GM21723 (cell line): Measurements from ENCODE around the gene ACKR3.

Experiments used
- ATAC-seq: cut with Tn5 transposase; IDR thresholded peaks from one replicate; pipeline ENCODE4 v1.9.1; 2021; ENCODE audit warnings: mild to moderate bottlenecking, moderate library complexity; ENCODE audit not compliant: unreplicated experiment

The ACKR3 gene

DNA sequence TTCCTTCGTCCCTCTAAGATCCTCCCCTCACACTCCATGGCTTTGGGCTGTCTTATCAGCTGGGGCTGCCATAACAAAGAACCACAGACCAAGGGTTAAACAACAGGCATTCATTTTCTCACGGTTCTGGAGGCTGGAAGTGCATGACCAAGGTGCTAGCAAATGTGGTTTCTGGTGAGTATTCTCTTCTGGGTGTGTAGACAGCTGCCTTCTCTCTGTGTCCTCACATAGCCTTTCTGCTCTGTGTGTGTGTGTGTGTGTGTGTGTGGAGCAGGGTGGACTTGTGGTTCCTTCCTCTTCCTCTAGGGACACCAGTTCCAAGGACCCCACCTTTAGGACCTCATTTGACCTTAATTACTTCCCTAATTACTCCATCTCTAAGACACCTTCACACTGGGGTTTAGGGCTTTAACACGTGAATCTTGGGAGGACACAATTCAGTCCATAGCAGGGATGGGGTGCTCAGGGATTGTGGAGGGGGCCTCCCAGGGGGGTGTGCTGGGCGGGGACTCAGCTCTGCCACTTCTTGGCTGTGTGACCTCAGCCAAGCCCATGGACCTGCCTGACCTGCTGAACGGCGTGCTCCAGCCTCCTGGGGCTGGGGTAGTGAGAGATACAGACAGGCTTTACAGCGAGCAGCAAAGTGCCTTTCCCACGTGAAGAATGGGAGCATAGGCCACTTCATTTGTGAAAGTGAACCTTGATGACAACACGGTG, 38.0 kb downstream of the ACKR3 start:
- no peak for ATAC-seq

DNA sequence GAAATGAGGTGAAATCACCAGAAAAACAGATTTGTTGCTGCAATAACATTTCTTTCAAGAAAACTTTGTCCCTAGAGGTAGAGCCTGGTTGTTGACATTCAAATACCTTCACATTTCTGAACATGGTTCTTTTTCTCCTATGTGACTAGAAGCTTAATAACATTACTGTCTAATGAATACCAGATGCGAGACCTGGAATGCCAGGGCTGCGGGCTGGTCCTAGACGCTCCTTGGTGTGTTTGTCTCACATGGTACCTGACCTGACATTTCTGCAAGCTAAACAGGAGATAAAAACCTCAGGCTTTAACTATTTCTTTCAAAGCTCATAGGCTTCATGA, 38.5 kb downstream of the ACKR3 start:
- no peak for ATAC-seq

DNA sequence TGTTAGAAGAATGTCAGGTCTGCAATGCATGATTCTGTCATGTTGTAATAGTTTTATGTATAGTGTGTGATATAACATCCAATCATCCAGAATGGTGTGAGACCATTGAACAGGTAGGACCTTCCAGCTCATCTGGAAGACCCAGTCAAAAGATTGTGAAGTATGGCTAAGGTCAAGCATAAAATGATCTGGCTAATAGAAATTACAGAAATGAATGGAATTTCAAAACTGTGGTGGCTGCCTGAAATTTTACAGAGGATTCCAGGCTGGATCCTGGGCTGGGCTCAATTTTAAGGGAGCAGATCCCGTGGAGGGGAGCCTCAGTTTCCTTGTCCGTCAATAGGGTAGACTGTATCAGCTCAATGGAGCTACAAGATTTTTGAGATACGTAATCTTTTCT, 39.1 kb downstream of the ACKR3 start:
- ATAC-seq: no peak

DNA sequence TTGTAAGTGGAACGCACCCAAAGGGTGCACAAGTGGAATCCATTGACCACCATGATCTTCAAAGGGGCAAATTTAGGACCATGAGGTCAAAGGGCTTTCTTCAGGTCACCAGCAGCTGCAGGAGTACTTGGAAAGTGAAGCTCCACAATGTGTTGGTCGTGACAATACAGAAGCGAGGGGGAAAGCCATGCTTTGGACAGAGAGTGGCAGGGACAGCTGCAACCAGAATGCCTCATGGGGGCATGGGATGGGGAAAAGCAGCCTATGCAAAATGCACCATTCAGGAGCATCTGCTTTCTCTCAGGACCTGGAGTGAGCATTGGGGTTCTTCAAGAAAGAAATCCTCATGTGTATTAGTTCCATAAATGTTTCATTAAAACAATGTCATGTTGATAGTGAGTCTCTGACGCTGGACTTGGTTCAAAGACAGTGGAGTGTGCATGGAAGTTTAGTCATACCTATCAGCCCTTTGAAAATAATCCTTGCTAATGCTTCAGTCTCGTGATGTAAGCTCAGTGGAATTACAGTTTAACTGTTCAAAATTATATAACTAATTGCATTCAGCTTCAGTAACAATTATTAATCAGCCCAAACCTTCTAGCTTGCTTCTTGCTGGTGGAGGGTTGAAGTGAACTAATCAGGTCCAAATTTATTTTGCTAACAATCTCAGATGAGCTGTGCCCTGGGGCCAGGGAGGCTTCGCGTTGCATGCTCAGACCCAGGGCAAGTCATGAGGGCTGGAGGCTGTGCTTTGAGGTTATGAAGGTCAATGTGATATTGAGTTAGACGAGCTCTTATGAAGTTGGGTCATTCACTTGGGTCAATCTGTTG, 41.6 kb downstream of the ACKR3 start:
- no peak for ATAC-seq

DNA sequence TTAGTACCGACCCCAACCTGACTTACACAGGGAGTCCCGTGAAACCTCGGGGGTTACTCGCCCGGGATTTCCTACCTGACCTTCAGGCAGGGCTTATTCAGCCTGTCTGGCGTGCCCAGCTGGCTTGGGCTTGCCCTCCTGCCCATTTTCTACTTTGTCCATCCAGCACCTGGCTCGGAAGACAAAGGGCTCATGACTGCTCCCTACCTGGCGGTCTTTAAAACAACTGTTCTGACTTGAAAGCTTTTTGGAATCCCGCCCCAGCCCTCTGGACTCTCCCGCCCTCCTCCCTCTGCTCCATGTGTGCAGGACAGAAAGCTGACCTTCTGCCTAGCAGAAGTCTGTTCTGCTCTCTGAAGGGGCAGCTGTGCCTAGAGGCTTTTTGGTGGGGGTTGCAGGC, 43.1 kb downstream of the ACKR3 start:
- no peak for ATAC-seq

DNA sequence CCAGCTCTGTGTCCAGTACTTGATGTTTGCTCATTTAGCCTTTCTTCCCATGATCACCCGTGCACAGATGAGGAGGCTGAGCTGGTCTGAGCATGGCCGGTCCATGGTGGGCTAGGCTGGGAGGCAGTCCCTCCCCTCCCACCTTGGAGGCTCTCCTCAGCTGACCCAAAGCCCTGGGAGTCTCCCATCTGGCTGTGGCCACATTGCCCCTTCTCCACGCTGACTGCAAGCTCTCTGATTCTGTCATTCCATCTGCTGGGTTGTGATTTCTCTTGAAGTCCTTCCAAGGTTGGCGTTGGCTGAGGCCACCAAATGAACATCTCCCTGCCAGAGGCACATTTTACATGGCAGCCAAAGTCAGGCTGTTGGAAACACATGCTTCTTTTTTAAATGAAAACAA, 44.0 kb downstream of the ACKR3 start:
- ATAC-seq: no peak

DNA sequence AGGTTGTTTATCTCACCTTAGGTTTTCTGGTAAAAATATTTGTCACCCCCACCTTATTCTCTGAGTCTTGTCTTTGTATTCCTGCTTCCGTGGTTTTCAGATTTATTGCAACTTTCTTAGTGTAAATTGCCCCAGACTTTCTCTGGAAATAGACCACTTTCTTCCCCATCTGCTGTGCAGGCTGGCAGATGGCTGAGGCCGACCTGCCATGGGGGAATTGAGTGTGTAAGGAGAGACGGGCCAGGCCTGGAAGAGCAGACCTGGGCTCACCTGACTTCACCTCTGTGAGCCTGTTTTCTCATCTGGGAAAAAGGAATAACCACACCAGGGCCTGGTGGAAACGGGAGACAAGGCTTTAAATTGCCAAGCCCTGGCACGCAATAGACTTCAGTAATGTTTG, 44.9 kb downstream of the ACKR3 start:
- no peak for ATAC-seq

DNA sequence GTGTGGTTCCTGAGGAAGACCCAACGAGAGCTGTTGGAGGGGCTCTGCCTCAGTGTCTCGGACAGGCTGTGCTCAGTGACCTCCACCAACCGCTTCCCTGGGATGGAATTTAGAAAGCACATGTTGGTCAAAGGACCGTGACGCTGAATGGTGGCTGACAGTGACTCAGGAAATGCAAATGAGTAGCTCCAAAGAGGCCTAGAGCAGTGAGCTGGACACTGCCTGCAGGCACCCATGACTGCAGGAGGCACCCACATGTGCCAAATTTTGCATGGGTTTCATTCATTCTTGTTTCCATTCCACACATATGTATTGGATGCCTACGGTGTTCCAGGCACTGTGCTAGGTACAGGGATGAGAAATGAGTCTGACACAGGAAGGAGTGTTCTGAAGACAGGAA, 46.4 kb downstream of the ACKR3 start:
- ATAC-seq: no peak

DNA sequence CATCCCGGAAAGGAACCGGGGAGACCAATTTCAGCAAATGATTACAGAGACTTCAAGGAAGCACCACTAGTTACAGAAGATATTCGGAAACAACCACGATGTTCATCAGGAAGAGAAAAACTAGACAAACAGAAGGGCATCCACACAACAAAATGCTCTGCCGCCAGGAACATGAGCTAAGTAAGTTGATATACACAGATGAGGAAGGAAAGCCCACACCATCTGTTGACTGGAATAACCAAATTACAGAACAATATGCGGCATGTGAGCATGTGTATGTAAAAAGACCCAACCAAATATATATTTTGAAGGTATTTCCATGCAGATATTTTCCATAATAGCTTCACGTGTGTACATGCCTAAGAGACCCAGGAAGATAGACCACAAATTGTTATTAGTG, 47.0 kb downstream of the ACKR3 start:
- no peak for ATAC-seq

DNA sequence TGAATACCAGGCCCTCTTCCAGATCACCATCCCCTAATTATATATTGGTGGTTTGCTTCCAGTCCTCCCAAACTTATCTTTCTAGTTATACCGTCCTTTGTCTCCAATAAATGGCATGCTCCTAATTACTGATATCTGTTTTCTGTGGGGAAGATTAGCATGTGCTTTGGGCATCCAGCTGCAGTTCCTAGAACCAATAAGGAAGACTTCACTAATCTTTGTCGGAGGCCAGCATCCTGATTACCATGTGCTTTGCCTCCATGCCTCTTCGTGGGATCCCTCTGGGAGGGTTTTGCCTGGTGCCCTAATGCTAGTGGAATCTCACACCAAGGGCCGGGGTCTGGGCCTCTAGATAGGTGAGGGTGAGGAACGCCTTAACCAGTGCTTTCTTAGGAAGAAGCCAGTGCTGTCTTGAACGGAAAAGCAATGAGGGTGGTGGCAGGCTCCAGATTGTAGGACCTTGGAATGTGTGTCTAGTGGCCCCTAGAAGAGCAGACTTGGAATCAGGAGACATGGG, 47.7 kb downstream of the ACKR3 start:
- no peak for ATAC-seq

DNA sequence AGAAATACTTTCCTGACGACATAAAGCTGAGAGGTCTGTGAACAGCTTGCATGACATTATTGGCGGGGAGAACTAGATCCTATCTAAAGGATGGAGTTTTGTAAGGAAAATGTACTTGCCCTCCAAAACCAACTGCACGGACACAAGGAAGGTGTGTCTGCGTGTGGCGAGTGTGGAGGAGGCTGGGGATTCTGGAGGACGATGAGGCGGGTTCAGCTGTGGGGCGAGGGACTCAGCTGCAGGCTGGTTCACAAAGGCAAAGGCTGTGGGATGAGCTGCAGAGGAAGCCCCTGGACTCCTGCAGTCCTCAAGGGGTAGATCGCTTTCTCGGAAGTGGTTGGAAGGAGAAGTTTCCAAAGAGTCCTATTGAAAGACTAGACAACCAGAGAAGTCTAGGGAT, 48.2 kb downstream of the ACKR3 start:
- ATAC-seq: no peak

DNA sequence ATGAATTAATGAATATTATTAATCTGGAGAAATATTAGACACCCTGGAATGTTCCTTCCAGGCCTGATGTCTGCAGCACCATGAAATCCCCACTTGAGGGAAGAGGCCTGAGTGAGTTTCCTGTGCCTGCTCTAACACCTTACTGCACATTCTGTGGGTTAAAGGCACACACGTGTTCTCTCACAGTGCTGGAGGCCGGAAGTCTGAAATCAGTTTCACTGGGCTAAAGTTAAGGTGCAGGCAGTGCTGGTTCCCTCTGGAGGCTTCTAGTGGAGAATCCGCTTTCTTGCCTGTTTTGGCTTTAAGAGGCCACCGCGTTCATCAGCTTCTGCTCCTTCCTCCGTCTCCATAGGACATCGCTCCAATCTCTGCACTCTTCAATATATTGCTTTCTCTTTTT, 48.7 kb downstream of the ACKR3 start:
- ATAC-seq: no peak

DNA sequence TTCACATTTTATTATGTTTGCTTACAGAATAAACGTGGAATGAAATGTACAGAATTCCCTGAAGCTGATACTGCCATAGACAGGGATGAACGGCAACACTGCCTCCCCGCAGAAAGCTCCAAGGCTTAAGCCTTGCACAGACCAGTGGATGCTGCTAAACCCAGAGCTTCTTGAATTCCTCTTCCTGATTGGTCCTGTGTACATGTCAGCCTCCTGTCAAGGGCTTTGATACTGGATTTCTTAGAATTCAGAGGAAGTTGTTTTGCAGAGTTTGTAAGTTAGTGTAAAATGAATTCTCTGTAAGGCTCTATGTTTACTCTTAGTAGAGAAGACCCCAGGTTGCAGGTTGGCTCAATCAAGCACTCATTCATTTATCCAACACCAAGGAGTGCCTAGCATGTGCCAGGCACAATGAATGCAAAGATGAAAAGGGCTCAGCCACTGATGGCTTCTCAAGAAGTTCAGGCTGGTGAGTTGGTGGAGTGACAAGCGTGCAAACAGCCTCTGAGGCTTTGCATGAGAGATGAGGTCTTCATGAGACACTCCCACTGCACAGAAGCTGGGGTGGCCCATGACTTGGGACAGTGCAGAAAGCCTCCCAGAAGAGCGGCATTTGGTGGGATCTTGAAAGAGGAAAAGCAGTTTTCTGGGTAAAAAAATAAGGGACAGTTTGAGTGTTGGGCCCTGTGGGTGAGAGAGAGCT, 50.4 kb downstream of the ACKR3 start:
- no peak for ATAC-seq

DNA sequence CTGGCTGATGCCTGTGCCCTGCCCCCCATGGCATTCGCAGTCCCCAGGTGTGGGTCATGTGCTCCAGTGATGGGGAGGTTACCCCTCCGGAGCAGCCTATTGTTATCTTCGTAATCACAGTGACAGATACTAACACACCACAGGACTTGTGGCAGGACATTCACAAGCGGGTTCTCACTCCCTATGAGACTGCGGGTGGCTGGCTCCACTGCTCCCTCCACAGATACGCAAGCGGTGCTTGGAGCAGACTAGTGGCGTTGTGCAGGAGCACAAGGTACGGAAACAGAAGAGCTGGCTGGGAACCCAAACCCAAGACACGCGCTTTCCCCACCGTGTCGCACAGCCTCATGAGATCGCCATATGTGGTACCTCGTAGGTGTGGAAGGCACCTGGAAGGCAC, 52.2 kb downstream of the ACKR3 start:
- no peak for ATAC-seq

DNA sequence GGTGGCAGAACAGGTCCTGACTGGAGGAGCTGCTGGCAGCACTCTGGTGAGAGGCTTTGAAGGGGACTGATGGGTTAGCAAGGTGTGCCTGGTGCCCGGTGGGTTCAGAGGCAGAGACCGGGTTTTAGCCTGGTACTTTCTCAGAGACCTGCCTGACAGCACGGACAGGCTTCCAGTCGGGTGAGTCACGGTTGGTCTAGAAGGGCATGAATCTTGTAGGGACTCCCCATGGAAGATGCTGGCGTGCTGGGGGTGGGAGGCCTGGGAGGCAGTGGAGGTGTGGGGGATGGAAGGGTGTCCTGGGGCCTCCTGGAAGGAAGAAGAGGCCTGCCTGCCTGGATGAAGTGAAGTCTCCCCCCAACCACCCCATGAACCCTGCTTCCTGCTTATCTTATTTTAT, 52.6 kb downstream of the ACKR3 start:
- no peak for ATAC-seq

DNA sequence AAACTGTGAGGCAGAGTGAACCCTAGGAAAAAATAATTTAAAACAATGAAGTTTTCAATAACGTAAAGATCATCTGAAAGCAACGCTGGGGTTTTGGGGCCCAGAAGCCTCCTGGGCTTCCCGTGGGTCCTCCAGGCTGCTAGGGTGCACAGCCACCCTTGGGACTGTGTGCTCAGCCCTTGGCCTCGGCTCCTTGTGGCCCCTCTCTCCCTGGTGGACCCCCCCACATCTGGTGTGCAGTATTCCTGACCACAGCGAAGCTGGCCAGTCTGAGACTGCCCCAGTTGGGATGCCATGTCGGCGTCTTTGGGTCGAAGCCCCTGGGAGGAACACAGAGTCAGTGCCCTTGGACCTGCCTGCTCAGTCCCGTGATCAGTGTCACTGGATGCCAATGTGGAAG, 53.0 kb downstream of the ACKR3 start:
- no peak for ATAC-seq

DNA sequence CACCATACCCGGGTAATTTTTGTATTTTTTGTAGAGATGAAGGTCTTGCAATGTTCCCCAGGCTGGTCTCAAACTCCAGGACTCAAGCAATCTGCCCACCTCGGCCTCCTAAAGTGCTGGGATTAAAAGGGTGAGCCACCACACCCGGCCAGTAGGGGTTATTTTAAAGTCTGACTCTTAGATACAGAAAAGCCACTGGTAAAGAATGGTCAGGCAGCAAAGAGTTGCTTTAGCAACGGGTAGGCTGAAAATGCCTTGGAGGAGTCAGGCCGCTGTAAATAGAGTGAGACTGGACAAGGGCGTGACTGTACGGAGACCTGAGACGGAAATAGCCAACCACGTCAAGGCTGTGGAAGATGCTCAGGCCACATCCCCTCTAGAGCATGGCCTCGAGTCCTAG, 54.2 kb downstream of the ACKR3 start:
- ATAC-seq: no peak

DNA sequence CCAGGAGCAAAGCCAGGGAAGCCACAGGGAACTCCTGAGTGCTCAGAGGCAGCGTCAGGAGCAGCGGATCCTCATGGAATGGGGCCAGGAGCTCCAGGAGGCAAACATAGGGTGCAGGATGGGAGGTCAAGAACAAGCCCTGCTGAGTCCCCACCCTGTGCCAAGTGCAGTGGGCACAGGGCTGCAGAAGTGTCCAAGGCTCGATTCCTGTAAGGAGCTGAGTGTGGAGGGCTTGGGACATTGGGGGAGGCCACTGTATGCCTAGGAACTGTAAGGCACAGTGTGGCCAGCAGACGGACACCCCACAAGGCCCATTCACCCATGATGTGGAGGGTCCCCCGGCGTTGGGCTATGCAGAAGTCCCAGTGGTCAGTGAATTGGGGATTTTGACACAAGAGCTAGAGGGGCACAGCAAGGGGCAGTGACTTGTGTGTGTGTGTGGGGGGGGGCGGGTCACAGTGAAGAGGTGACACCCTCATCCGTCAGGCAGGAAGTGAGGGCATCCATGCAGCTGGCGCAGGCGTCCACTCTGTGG, 55.6 kb downstream of the ACKR3 start:
- ATAC-seq: no peak

DNA sequence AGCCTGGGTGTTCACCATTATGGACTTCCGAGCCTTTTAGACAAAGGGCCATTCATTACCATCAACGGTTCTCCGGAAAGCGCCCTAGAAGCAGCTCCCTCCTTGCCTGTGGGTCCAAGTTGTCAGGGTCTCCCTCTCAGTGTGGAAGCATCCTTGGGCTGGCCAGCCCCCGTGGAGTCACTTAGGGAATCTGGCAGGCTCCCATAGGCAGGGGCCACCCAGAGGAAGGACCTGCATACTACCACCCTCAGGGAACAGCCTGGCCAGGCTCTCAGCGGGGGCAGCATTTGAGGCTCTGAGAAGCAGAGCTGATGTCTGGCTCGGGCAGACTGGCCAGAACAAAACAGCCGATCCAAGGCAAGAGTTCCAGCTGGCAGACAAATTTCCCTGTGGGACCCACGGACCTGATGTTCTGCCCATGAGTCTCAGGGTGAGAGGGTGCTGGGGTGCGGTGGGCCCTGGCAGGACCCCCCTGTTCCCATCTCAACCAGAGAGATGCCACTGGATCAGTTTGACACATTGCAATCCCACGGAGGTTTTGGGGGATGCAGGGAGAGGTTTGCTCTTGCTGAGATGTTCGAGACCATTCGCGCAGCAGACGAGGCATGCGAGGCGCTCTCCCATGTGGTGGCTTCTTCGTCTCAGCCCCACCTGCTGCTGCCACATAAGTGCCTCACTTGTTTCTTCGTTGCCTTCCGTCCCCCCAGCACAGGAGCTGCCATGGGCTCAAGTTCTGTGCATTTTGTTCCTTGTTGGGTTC, 56.9 kb downstream of the ACKR3 start:
- ATAC-seq: no peak

DNA sequence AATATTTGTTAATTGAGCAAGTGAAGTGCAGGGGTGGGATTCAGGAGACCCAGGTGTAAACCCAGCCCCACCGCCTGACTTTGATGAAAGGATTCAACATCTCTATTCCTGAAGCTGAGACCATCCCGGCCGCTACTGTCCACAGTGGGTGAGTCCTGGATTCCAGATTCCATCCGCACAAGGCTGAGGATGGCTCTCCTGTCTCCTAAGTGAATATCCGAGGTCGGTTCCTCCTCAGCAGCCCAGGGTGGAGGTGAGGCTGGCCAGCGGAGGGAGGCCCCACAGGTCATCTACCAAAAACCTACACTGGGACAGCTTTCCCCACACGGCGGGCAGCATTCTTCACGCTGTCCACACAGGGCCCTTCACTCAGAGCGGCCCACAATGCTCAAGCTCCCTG, 57.6 kb downstream of the ACKR3 start:
- ATAC-seq: no peak

DNA sequence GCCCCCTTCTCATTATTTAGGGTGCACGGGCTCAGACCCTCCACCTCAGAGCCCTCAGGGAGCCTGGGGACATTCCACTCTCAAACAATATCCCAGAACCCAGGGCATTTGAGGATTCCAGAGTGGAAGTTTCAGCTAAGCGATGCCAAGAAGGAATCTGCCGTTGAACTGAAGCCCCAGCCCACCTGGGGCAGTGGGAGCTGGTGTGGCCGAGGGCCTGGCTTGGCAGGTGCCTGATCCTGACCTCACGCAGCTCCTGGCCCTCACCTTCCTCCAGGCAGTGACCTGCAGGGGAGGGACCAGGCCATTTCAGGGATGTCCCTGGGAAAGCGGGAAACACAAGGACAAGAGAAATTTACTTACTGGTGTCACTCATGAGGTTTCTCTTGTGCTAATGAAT, 58.2 kb downstream of the ACKR3 start:
- ATAC-seq: no peak
